D721Med (cell line): Measurements from ENCODE around the gene CCDC170.

Experiments used
- DNase-seq: peaks from one replicate; pipeline ENCODE4 v3.0.0; 2011; ENCODE audit warnings: low spot score; ENCODE audit not compliant: insufficient read length
- FAIRE-seq: peaks from 2 replicates; lab custom pipeline; 2011; peaks lifted over from hg19 to GRCh38; lab: Jason Lieb, UNC
- TF ChIP-seq, protein P1 (sequence below): IDR thresholded peaks from 2 replicates; pipeline ENCODE4 v1.5.1; 2012; ENCODE audit warnings: mild to moderate bottlenecking, control low read depth; ENCODE audit not compliant: insufficient read depth; ENCODE audit errors: missing control alignments

Gene CCDC170

GRCh38 chr6:151494936-151495320 is 1.1 kb downstream of the CCDC170 start:
- DNase-seq, result no peak
- no peak for FAIRE-seq
- TF ChIP-seq, protein P1, sequence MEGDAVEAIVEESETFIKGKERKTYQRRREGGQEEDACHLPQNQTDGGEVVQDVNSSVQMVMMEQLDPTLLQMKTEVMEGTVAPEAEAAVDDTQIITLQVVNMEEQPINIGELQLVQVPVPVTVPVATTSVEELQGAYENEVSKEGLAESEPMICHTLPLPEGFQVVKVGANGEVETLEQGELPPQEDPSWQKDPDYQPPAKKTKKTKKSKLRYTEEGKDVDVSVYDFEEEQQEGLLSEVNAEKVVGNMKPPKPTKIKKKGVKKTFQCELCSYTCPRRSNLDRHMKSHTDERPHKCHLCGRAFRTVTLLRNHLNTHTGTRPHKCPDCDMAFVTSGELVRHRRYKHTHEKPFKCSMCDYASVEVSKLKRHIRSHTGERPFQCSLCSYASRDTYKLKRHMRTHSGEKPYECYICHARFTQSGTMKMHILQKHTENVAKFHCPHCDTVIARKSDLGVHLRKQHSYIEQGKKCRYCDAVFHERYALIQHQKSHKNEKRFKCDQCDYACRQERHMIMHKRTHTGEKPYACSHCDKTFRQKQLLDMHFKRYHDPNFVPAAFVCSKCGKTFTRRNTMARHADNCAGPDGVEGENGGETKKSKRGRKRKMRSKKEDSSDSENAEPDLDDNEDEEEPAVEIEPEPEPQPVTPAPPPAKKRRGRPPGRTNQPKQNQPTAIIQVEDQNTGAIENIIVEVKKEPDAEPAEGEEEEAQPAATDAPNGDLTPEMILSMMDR, result no peak

DNA sequence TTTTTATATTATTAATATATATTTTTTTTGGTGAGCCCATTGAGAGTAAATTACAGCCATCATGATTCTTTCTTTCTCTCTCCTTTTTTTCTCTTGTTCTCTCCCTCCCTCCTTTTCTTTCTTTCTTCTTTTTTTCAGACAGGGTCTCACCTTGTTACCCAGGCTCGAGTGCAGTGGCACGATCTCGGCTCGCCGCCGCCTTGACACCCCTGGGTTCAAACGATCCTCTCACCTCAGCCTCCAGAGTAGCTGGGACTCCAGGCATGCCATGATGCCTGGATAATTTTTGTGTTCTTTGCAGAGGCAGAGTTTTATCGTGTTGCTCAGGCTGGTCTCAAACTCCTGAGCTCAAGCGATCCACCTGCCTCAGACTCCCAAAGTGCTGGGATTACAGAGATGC is 1.6 kb downstream of the CCDC170 start:
- no peak for FAIRE-seq
- no peak for DNase-seq
- TF ChIP-seq, protein P1, result no peak

GRCh38 chr6:151497905-151498304 is 4.1 kb downstream of the CCDC170 start:
- DNase-seq, result no peak
- TF ChIP-seq, protein P1, result no peak
- FAIRE-seq, result no peak

- DNase-seq, result no peak
- FAIRE-seq, result no peak
- TF ChIP-seq, protein P1, result no peak
Observed at GRCh38 chr6:151498327-151498726, 4.5 kb downstream of the CCDC170 start.

- no peak for FAIRE-seq
Observed at GRCh38 chr6:151499551-151499950, 5.7 kb downstream of the CCDC170 start.

GRCh38 chr6:151501511-151502136 is 7.8 kb downstream of the CCDC170 start:
- TF ChIP-seq, protein P1, result no peak
- no peak for DNase-seq
- FAIRE-seq, result no peak

More at GRCh38 chr6:151499551-151499950, 5.7 kb downstream of the CCDC170 start:
- no peak for DNase-seq
- TF ChIP-seq, protein P1, result no peak

DNA sequence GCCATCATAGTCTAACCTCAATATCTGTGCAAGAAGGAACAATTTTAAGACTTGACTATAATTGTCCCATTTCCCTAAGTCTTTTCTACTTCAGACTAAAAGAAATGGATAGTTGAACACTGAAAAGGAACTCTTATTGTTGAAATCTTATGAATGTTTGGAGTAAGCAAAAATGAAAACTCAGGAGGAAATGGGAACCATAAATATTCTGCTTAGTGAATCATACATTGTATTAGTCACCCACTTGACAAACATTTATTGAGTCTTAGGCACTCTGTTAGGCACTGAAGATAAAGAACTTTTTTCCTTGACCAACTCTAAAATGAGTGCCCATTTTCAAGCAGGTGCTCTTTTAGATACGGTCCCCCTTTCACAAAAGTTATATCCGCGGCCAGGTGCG is 8.7 kb downstream of the CCDC170 start:
- FAIRE-seq, result no peak
- TF ChIP-seq, protein P1, result no peak
- DNase-seq, result no peak
